NT2/D1 (cell line): ENCODE results near the gene CFAP52.

Experiments
- DNase-seq: peaks from one replicate; pipeline ENCODE4 v3.0.0-alpha.2; 2011; ENCODE audit warnings: low read depth, low spot score
- H3K27me3 ChIP-seq: 2 replicates; pipeline ENCODE4 v1.6.0; 2011; ENCODE audit warnings: mild to moderate bottlenecking; ENCODE audit not compliant: insufficient read length, insufficient read depth
- H3K36me3 ChIP-seq: 2 replicates; pipeline ENCODE4 v1.6.1; 2011; ENCODE audit warnings: mild to moderate bottlenecking, low read length, mixed read lengths; ENCODE audit not compliant: insufficient read depth, insufficient read length
- H3K4me1 ChIP-seq: 2 replicates; pipeline ENCODE4 v1.5.1; 2011; ENCODE audit not compliant: insufficient read depth, insufficient read length
- H3K4me3 ChIP-seq: 2 replicates; pipeline ENCODE4 v1.5.1; 2011; ENCODE audit warnings: low read depth; ENCODE audit not compliant: insufficient read length
- H3K9ac ChIP-seq: 2 replicates; pipeline ENCODE4 v1.6.0; 2011; ENCODE audit warnings: low read depth; ENCODE audit not compliant: insufficient read length
- H3K9me3 ChIP-seq: 2 replicates; pipeline ENCODE4 v1.5.1; 2011; ENCODE audit warnings: mild to moderate bottlenecking, low read length; ENCODE audit not compliant: insufficient read depth
- SUZ12 ChIP-seq: IDR thresholded peaks from 2 replicates; pipeline ENCODE4 v1.6.1; 2011; ENCODE audit not compliant: insufficient read length, insufficient read depth; ENCODE audit errors: extremely low read depth
- YY1 ChIP-seq: IDR thresholded peaks from 2 replicates; pipeline ENCODE4 v1.6.1; 2011; ENCODE audit not compliant: insufficient read length, insufficient read depth
- ZNF274 ChIP-seq: IDR thresholded peaks from 2 replicates; pipeline ENCODE4 v1.6.1; 2011; ENCODE audit warnings: mild to moderate bottlenecking, low read depth, low read length

The CFAP52 gene

DNA sequence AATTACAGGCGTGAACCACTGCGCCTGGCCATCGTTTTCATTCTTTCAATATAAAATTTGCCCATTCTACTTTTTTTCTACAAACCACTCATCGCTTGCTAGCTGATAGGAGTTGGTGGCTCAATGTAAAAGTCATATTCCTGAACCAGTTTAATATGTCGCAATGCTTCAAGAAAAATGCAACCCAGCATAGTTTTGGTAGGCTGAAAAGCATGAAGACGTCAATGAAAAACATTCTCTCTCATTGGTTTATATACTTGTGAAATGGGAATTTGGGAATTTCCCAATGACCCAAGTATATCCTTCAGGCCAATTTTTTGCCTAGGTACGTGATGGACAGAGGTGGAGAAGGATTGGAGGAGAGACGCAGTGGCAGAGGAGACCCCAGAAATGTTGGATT, 95.8 kb downstream of the CFAP52 start:
- DNase-seq, result no peak
- Histone ChIP-seq H3K36me3 (peaks cover 5% of the 10 kb centered on the region), H3K27me3 (no peaks in the 10 kb centered on the region), H3K4me3 (no peak overlapping the region), H3K9me3 (no peaks in the 10 kb centered on the region), H3K4me1 (peaks cover 2% of the 10 kb centered on the region), H3K9ac (no peak overlapping the region)
- TF ChIP-seq SUZ12 (no peak), YY1 (no peak), ZNF274 (no peak)

DNA sequence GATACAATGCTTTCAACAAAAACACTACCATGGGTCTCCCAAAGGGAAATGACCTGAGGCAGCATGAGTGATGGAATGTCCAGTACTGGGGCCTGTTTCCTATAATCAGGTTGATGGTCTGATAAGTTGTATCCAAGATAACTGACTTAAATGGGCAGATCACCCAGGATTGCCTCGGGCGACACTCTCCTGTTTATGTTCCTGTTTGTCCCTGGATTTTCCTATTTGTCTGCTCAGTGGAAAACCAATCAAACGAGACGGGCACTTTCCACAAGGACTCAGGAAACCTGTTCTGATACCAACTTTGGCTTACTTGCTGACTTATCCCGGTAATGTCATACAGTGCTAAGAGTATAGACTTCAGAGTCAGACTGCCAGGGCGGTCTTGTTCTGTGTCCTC, 96.2 kb downstream of the CFAP52 start:
- H3K9me3 ChIP-seq, result no peaks in the 10 kb centered on the region
- H3K4me3 ChIP-seq, result no peak overlapping the region
- no peaks in the 10 kb centered on the region for H3K27me3 ChIP-seq
- peaks cover 6% of the 10 kb centered on the region for H3K36me3 ChIP-seq
- TF ChIP-seq ZNF274, result no peak
- TF ChIP-seq YY1, result no peak
- TF ChIP-seq SUZ12, result no peak
- H3K4me1 ChIP-seq, result no peaks in the 10 kb centered on the region
- no peak for DNase-seq
- no peak overlapping the region for H3K9ac ChIP-seq

DNA sequence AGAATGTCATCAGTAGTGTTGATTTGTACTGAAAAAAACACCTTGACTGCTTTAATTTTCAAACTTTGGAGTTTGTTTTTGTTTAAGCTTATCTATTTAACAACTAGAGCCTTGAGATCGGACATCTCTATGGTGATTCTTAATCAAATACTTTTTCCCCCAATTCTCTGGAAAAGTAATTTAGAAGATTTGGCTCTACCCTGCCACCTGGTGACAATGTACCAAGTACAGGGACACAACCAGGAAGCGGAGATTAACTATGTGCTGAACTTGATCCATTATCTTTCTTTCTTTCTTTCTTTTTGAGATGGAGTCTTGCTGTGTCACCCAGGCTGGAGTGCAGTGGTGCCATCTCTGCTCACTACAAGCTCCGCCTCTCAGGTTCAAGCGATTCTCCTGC, 99.6 kb downstream of the CFAP52 start:
- Histone ChIP-seq H3K36me3 (peaks cover 11% of the 10 kb centered on the region), H3K4me3 (no peak overlapping the region), H3K9me3 (peaks cover 15% of the 10 kb centered on the region), H3K27me3 (no peaks in the 10 kb centered on the region), H3K9ac (no peak overlapping the region), H3K4me1 (no peaks in the 10 kb centered on the region)
- DNase-seq, result no peak
- no peak for TF ChIP-seq YY1
- no peak for TF ChIP-seq SUZ12
- TF ChIP-seq ZNF274, result no peak

DNA sequence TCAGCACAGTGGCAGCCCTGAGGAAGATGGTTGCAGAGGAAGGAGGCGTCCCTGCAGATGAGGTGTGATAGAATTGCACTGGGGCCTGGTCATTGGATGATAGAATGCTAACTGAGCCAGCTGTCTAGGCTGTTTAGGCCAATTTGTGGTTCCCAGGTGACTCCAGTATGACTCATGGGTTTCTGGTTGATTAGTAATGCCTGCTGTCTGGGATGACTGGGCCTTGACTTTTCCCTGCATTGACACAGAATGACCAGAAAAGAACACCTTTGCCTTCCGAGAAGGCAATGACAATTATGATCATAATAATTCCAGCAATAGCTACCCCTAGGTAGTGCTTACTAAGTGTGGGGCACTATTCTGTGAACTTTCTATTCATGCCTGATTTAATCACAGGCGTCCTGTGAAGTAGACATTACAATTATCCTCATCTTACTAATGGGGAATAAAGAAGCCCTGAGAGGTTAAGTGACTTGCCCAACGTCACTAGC, 100.4 kb downstream of the CFAP52 start:
- H3K9ac ChIP-seq, result no peak overlapping the region
- DNase-seq, result no peak
- H3K9me3 ChIP-seq, result peaks cover 15% of the 10 kb centered on the region
- no peaks in the 10 kb centered on the region for H3K27me3 ChIP-seq
- no peaks in the 10 kb centered on the region for H3K4me1 ChIP-seq
- H3K4me3 ChIP-seq, result no peak overlapping the region
- no peak for TF ChIP-seq ZNF274
- no peak for TF ChIP-seq YY1
- no peak for TF ChIP-seq SUZ12
- peaks cover 11% of the 10 kb centered on the region for H3K36me3 ChIP-seq

DNA sequence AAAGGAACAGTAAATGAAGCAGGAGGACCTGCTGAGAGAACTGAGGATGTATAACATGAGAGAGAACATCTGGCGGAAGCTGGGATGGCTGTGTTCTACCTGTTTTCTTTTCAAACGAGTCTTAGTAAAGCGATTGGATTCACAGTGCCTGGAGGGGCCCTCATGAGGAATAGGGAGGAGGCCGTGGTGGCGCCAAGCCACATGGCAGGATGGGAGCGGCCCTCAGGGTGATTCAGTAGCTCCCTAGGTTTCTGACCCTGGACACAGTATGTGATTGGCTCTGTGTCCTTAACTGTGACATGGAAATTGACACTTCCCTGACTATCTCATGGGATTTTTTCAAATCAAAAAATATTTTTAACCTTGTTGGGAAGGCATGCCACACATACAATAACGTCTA, 101.0 kb downstream of the CFAP52 start:
- no peak for DNase-seq
- Histone ChIP-seq H3K4me1 (no peaks in the 10 kb centered on the region), H3K9me3 (peaks cover 15% of the 10 kb centered on the region), H3K4me3 (no peak overlapping the region), H3K36me3 (peaks cover 11% of the 10 kb centered on the region), H3K9ac (no peak overlapping the region), H3K27me3 (no peaks in the 10 kb centered on the region)
- TF ChIP-seq ZNF274, result no peak
- TF ChIP-seq SUZ12, result no peak
- TF ChIP-seq YY1, result no peak

DNA sequence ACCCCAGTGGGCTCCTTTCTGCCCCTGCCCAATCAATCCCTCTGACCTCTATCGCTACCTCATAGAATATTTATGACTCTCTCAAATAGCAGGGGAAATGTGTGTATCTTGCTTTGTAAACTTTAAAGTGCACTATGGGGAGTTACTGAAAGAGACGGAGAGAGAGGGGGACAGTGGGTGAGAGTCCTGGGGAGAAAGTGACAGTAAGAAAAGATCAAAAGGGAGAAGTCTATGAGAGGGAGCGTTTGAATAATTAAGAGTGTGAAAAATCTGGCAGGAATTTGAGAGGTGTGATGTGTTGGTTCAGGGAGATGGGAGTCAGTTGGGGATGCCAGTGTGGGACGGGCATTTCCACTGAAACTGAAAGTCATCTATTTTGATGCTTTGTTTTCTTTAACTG, 101.5 kb downstream of the CFAP52 start:
- H3K4me3 ChIP-seq, result no peak overlapping the region
- no peak overlapping the region for H3K9ac ChIP-seq
- H3K36me3 ChIP-seq, result peaks cover 11% of the 10 kb centered on the region

DNA sequence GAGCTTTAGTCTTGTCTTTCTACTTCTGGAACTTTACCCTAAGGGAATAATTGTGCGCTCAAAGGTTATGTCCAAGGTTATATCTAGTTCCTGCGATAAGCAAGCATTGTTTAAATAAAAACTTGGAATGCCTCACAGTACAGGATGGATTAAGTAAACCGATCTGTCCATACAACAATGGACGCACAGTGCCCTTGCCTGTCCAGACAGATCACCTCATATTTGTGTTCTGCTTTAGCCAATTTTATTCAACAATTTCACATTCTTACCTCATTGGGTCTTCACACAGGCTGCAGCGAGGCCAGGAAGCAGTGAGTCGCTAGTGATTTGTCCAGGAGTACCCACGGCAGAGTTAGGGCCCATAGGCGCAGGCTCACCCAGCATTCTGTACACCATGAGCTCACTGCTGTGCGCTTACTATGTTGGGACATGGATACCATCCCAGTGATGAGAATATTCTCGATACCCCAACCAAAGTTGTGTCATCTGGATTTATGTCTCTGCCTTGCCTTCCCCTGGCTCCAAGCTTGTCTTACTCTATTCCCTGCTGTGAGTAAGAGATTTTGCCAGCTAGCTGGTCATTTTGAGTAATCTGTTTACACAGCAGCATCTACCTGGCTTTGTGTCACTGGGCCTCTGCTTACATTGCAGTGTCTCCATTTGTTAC, 108.6 kb downstream of the CFAP52 start:
- no peak overlapping the region for H3K9ac ChIP-seq
- H3K9me3 ChIP-seq, result peaks cover 7% of the 10 kb centered on the region
- no peak overlapping the region for H3K4me3 ChIP-seq
- no peak for TF ChIP-seq SUZ12
- TF ChIP-seq YY1, result no peak
- no peak for TF ChIP-seq ZNF274
- H3K4me1 ChIP-seq, result no peaks in the 10 kb centered on the region
- DNase-seq, result no peak
- H3K36me3 ChIP-seq, result peaks cover 8% of the 10 kb centered on the region
- no peaks in the 10 kb centered on the region for H3K27me3 ChIP-seq

More for the DNA sequence above, 101.5 kb downstream of the CFAP52 start:
- H3K9me3 ChIP-seq, result peaks cover 15% of the 10 kb centered on the region
- DNase-seq, result no peak
- TF ChIP-seq ZNF274 (no peak), SUZ12 (no peak), YY1 (no peak)
- no peaks in the 10 kb centered on the region for H3K27me3 ChIP-seq
- no peaks in the 10 kb centered on the region for H3K4me1 ChIP-seq
